ENCODE data around the gene HPCAL1.

HPCAL1 gene

GRCh38 chr2:10258726-10259125 lies 44.0 kb upstream of the HPCAL1 start:
- no peak for TF ChIP-seq CEBPB (IDR thresholded peaks at IDR 0.05)

- TF ChIP-seq CREB1 (IDR thresholded peaks at IDR 0.05; ENCODE audit: low read depth) (no peak), RAD21 (IDR thresholded peaks at IDR 0.05; ENCODE audit: low read depth) (no peak), EGR1 (IDR thresholded peaks at IDR 0.05) (no peak)
Measured at GRCh38 chr2:10260130-10260529, 42.6 kb upstream of the HPCAL1 start.

DNA sequence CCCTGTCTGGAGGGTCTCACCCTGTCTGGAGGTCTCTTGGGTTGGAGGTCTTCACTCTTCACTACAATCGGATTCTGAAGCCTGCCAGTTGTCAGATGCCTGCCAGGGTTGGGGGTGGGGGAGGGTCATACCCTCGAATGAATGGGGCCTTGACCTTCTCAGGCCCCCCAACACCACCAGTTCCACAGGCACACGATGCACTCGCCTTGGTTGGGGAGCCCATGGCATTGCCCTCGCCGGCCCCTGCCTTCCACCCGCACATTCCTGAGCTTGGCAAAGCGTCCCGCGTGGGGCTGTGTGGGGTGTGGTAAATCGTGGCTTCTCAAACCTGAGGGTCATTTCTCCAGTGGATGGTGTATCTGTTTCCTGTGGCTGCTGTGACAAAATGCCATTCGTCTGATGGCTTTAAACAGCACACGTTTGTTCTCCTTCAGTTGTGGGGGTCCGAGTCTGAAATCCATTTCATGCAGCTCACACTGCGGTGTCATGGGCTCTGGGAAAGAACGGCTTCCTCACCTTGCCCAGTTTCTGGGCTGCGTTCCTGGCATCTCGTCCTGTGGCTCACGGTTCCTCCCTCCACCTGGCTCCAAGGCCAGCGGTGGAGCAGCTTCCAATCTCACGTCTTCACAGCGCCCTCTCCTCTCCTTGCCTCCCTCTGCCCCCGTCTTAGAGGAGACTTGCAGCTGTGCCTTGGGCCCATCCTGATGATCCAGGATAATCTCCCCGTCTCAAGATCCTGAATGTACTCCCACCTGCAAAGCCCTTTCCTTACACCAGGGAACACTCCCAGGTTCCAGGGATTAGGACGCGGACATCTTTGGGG lies 38.0 kb upstream of the HPCAL1 start:
- TF ChIP-seq CEBPB (IDR thresholded peaks at IDR 0.05) (no peak), EGR1 (IDR thresholded peaks at IDR 0.05) (no peak), TAF1 (IDR thresholded peaks at IDR 0.05; ENCODE audit: low read depth) (no peak), TEAD4 (IDR thresholded peaks at IDR 0.05) (no peak), MAX (IDR thresholded peaks at IDR 0.05) (no peak), YY1 (IDR thresholded peaks at IDR 0.05; ENCODE audit: low read depth) (no peak)

DNA sequence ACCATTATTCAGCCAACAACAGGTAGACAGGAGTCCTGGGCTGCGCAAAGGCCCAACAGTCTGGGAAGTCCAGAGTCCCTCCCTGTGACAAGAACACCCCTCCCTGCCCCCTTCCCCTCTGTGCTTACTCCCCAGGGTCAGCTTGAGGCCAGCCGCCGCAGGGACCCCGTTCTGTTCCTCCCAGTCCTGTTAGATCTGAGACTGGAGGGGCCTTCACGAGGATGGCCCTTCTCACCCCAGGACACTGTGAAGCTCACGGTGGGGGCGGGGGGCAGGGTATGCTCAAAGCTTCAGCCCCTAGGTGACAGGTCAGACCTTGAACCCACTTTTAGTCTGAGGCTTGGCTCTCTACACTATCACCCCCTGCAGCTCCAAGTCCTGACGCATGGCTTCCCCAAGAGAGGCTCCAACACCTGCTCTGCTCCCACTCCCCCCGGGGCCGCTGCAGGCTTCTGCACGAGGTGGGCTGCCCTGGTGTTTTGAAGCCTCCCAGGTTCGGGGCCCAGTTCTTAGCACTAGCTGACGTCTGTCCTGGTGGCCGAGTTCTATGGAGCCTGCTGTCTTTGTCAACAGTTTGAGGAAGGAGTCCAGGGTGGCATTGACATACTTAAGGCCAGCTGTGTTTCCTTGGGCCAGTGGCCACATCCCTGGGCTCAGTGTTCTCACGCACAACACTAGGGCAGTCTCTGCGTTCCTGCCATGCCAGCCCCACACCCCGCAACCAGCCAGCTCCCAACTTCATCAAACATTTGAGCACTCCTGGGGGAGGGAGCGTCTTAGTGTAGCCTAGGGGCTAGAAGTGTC lies 37.2 kb upstream of the HPCAL1 start:
- no peak for TF ChIP-seq RAD21 (IDR thresholded peaks at IDR 0.05; ENCODE audit: low read depth)
- TF ChIP-seq FOXM1 (IDR thresholded peaks at IDR 0.05; ENCODE audit: borderline replicate concordance, low read depth) = no peak

DNA sequence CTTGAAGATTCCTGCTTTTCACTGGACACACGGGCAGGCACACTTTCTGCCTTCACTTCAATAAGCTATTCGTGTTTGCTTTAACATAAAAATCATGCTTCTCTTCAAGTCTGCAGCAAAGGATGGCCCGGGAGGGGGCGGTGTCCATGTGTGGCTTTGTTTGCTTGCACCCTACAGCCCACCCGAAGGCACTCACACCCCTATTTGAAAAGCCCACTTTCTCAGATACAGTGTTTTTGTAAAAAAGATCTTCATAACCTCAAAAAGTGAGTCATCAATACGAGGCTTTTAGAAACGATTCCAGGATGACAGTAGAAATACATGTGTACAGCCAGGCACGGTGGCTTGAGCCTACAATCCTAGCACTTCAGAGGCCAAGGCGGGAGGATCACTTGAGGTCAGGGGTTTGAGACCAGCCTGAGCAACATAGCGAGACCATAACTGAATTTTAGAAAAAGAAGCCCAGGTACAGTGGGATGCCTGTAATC lies 36.5 kb upstream of the HPCAL1 start:
- TF ChIP-seq EGR1 (IDR thresholded peaks at IDR 0.05) = no peak
- no peak for TF ChIP-seq NFIC (IDR thresholded peaks at IDR 0.05)
- no peak for TF ChIP-seq TAF1 (IDR thresholded peaks at IDR 0.05; ENCODE audit: low read depth)
- no peak for TF ChIP-seq YY1 (IDR thresholded peaks at IDR 0.05; ENCODE audit: low read depth)
- no peak for TF ChIP-seq RAD21 (IDR thresholded peaks at IDR 0.05; ENCODE audit: low read depth)
- no peak for TF ChIP-seq CREB1 (IDR thresholded peaks at IDR 0.05; ENCODE audit: low read depth)
- no peak for TF ChIP-seq TCF12 (IDR thresholded peaks at IDR 0.05; ENCODE audit: low read depth)
- TF ChIP-seq CEBPB (IDR thresholded peaks at IDR 0.05) = no peak
- no peak for TF ChIP-seq USF1 (IDR thresholded peaks at IDR 0.05)
- TF ChIP-seq EP300 (IDR thresholded peaks at IDR 0.05; ENCODE audit: borderline replicate concordance) = no peak
- no peak for TF ChIP-seq MAX (IDR thresholded peaks at IDR 0.05)
- no peak for TF ChIP-seq FOXM1 (IDR thresholded peaks at IDR 0.05; ENCODE audit: borderline replicate concordance, low read depth)
- no peak for TF ChIP-seq TEAD4 (IDR thresholded peaks at IDR 0.05)
- no peak for TF ChIP-seq ZBTB7A (IDR thresholded peaks at IDR 0.05; ENCODE audit: low read depth)

DNA sequence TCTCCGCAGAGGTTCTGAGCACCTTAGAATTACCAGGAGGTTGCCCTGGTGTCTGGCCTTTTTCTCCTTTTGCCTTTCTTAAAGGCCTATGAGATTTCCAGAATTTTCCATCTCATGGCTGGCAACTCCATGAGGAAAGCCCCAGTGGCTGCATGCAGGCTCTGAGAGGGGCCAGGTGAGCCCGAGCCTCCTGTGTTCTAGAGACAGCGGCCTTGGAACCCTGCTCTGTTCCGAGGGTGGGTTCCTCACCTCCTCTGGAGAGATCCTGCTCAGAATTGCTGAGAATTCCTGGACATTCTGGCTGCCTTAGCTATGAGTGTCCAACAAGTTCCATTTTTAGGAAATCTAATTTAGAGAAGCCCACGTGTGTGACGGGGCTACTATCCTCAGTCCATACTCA lies 35.7 kb upstream of the HPCAL1 start:
- TF ChIP-seq RAD21 (IDR thresholded peaks at IDR 0.05; ENCODE audit: low read depth) (no peak), FOXM1 (IDR thresholded peaks at IDR 0.05; ENCODE audit: borderline replicate concordance, low read depth) (no peak), ZBTB7A (IDR thresholded peaks at IDR 0.05; ENCODE audit: low read depth) (no peak), REST (IDR thresholded peaks at IDR 0.05; ENCODE audit: low read depth) (no peak), EP300 (IDR thresholded peaks at IDR 0.05; ENCODE audit: borderline replicate concordance) (no peak), USF1 (IDR thresholded peaks at IDR 0.05) (no peak), TEAD4 (IDR thresholded peaks at IDR 0.05) (no peak), TCF12 (IDR thresholded peaks at IDR 0.05; ENCODE audit: low read depth) (no peak), YY1 (IDR thresholded peaks at IDR 0.05; ENCODE audit: low read depth) (no peak), MAX (IDR thresholded peaks at IDR 0.05) (no peak), CEBPB (IDR thresholded peaks at IDR 0.05) (no peak), EGR1 (IDR thresholded peaks at IDR 0.05) (no peak), CREB1 (IDR thresholded peaks at IDR 0.05; ENCODE audit: low read depth) (no peak), NFIC (IDR thresholded peaks at IDR 0.05) (no peak), TAF1 (IDR thresholded peaks at IDR 0.05; ENCODE audit: low read depth) (no peak)
